GM19035 (cell line): ENCODE data around the gene FEZF1.

Experiments used
- ATAC-seq: cut with Tn5 transposase; IDR thresholded peaks from one replicate; pipeline ENCODE4 v1.9.1; 2021; ENCODE audit not compliant: unreplicated experiment

FEZF1 gene

GRCh38 chr7:122273117-122273516, 31.4 kb downstream of the FEZF1 start:
- peak; percentile 54 for ATAC-seq

- no peak for ATAC-seq
Measured at GRCh38 chr7:122269241-122269640, 35.3 kb downstream of the FEZF1 start.

- no peak for ATAC-seq
Measured at GRCh38 chr7:122268101-122268500, 36.4 kb downstream of the FEZF1 start.

- ATAC-seq, result no peak
Measured at GRCh38 chr7:122262246-122262645, 42.3 kb downstream of the FEZF1 start.

- ATAC-seq, result no peak
Measured at GRCh38 chr7:122261442-122261841, 43.1 kb downstream of the FEZF1 start.

GRCh38 chr7:122261016-122261415, 43.5 kb downstream of the FEZF1 start:
- ATAC-seq, result no peak

- no peak for ATAC-seq
Measured at GRCh38 chr7:122260336-122260735, 44.2 kb downstream of the FEZF1 start.

- no peak for ATAC-seq
Measured at GRCh38 chr7:122258971-122259370, 45.6 kb downstream of the FEZF1 start.

GRCh38 chr7:122257056-122257455, 47.5 kb downstream of the FEZF1 start:
- ATAC-seq, result no peak

- no peak for ATAC-seq
Measured at GRCh38 chr7:122256046-122256445, 48.5 kb downstream of the FEZF1 start.

- no peak for ATAC-seq
Measured at GRCh38 chr7:122255454-122255853, 49.1 kb downstream of the FEZF1 start.
